Natural killer cell (primary cell): Measurements from ENCODE around the gene ZDHHC19. TPM values are rescaled to one million over a fixed set of nuclear protein-coding genes. Genes with fewer than 3 reads are reported as not detected.

Source experiments
- ATAC-seq, 3 donors: fragments of 150-1000 bp in 2 of 3; fragments of 200-7000 bp in 1 of 3; cut with Tn5 transposase; 1 replicate in 1 of 3; 2 replicates in 2 of 3; pipeline ENCODE4 v1.10.0; 2021; ENCODE audit warnings: mild to moderate bottlenecking in 2 of 3, moderate library complexity in 2 of 3
- DNase-seq, 2 donors: peaks; one replicate each; pipeline versions ENCODE4 v3.0.0 to v3.0.0-alpha.2; 2013 to 2021; ENCODE audit warnings: mixed read lengths in 1 of 2
- H3K27ac ChIP-seq: one replicate; pipeline ENCODE4 v1.5.1; 2013; ENCODE audit warnings: mild to moderate bottlenecking, low read length
- H3K27me3 ChIP-seq: one replicate; pipeline ENCODE4 v1.6.1; 2013; ENCODE audit warnings: low read length; ENCODE audit not compliant: control insufficient read depth, insufficient read depth
- H3K36me3 ChIP-seq: one replicate; pipeline ENCODE4 v1.6.1; 2013; ENCODE audit warnings: low read length; ENCODE audit not compliant: control insufficient read depth, insufficient read depth
- H3K4me1 ChIP-seq: one replicate; pipeline ENCODE4 v1.6.1; 2013; ENCODE audit warnings: low read length; ENCODE audit not compliant: control insufficient read depth, insufficient read depth
- H3K4me3 ChIP-seq: one replicate; pipeline ENCODE4 v1.5.1; 2013; ENCODE audit warnings: low read length
- H3K9me3 ChIP-seq: one replicate; pipeline ENCODE4 v1.6.1; 2013; ENCODE audit warnings: low read length; ENCODE audit not compliant: control insufficient read depth, insufficient read depth
- H3K27ac Mint-ChIP-seq, 2 donors: one replicate each; pipeline ENCODE4 v1.8.0; 2022; ENCODE audit warnings: mild to moderate bottlenecking in 2 of 2, mixed read lengths in 2 of 2, moderate library complexity in 1 of 2
- H3K27me3 Mint-ChIP-seq, 2 donors: one replicate each; pipeline ENCODE4 v1.8.0; 2022; ENCODE audit warnings: low read depth in 2 of 2, mixed read lengths in 2 of 2
- H3K36me3 Mint-ChIP-seq: one replicate; pipeline ENCODE4 v1.8.0; 2022; ENCODE audit warnings: mixed read lengths
- H3K4me1 Mint-ChIP-seq, 2 donors: one replicate each; pipeline ENCODE4 v1.8.0; 2022; ENCODE audit warnings: mixed read lengths in 2 of 2
- H3K4me3 Mint-ChIP-seq: one replicate; pipeline ENCODE4 v1.8.0; 2022; ENCODE audit warnings: mild to moderate bottlenecking, moderate library complexity, mixed read lengths
- H3K9me3 Mint-ChIP-seq, 2 donors: one replicate each; pipeline ENCODE4 v1.8.0; 2022; ENCODE audit warnings: mixed read lengths in 2 of 2
- CTCF ChIP-seq: fragments of 200-600 bp; IDR thresholded peaks from one replicate; pipeline ENCODE4 v1.8.0; 2022; ENCODE audit warnings: antibody characterized with exemption
- WGBS: methylation state at CpG from one replicate; pipeline ENCODE4 v1.1.7; 2013; ENCODE audit warnings: missing lambda C conversion rate; ENCODE audit not compliant: insufficient coverage; 5-methylcytosine and 5-hydroxymethylcytosine counted together
- intact Hi-C: fragments of 100-400 bp; cut with micrococcal nuclease; formaldehyde crosslinking; loops from one replicate; pipeline ENCODE4 v1.14.2; 2022
- total RNA-seq, 4 donors: library from RNA; stranded (reverse); fragments of 120-200 nt in 1 of 4; gene quantifications; one replicate each; pipeline versions ENCODE4 v1.2.3 to v1.2.4, GENCODE V29; 2013 to 2022

The ZDHHC19 gene, protein sequence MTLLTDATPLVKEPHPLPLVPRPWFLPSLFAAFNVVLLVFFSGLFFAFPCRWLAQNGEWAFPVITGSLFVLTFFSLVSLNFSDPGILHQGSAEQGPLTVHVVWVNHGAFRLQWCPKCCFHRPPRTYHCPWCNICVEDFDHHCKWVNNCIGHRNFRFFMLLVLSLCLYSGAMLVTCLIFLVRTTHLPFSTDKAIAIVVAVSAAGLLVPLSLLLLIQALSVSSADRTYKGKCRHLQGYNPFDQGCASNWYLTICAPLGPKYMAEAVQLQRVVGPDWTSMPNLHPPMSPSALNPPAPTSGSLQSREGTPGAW
- total RNA-seq: not detected
- 0.43 TPM for total RNA-seq (2013)

GRCh38 chr3:196210673-196211556 lies at the start of gene ZDHHC19:
ZDHHC19 (minus strand) TSS chr3:196211400; CDS start chr3:196211315, 85 bp downstream.
- WGBS: 84% methylated on average over 21 of the region's 23 CpGs
- Mint-ChIP-seq H3K9me3 (no peaks in the 10 kb centered on the region), H3K4me3 (no peak within 1 kb of the TSS), H3K27me3 (no peaks in the 10 kb centered on the region), H3K27ac (no peak within 1 kb of the TSS), H3K4me1 (peaks cover 5 to 12% of the 10 kb centered on the region in 2 donors), H3K36me3 (no peaks in the 10 kb centered on the region)
- Histone ChIP-seq H3K4me1 (peaks cover 14% of the 10 kb centered on the region), H3K27ac (no peak within 1 kb of the TSS), H3K9me3 (no peaks in the 10 kb centered on the region), H3K4me3 (no peak within 1 kb of the TSS), H3K36me3 (no peaks in the 10 kb centered on the region), H3K27me3 (no peaks in the 10 kb centered on the region)
- DNase-seq (no peak), ATAC-seq (no peak)
- intact Hi-C loops: no loop called here
- TF ChIP-seq CTCF: no peak

GRCh38 chr3:196260784-196261183 lies 49.6 kb upstream of the ZDHHC19 start:
- DNase-seq: no peak
- intact Hi-C loops: no loop called here
- Mint-ChIP-seq H3K4me1 (peaks cover 16 to 22% of the 10 kb centered on the region in 2 donors), H3K4me3 (no peak overlapping the region), H3K27me3 (no peaks in the 10 kb centered on the region), H3K36me3 (peaks cover 10% of the 10 kb centered on the region), H3K9me3 (no peaks in the 10 kb centered on the region), H3K27ac (no peak overlapping the region)
- no peak for ATAC-seq
- Histone ChIP-seq H3K36me3 (peaks cover 19% of the 10 kb centered on the region), H3K9me3 (no peaks in the 10 kb centered on the region), H3K27me3 (no peaks in the 10 kb centered on the region), H3K4me1 (no peaks in the 10 kb centered on the region), H3K4me3 (no peak overlapping the region), H3K27ac (no peak overlapping the region)
- TF ChIP-seq CTCF: no peak
- WGBS: 95% methylated on average over 3 of the region's 4 CpGs

DNA sequence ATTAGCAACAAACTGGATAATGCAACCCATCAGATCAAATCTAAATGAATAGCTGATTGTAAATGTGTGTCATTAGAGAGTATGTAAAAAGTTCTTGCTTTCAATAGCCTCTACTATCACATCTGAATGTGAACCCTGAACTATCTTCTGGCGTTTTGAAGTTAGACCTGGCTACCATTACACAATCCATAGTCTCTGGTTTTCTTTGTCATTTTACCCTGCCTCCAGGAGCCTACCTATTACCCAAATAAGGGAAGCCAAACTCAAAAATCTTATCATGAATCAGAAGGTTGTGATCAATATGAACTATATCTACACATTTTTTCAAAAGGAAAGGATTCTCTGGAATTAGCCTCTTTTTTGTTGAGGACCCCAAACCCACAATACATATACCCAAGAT lies 44.6 kb upstream of the ZDHHC19 start:
- peaks cover 2% of the 10 kb centered on the region for H3K36me3 Mint-ChIP-seq
- H3K27me3 Mint-ChIP-seq: no peaks in the 10 kb centered on the region

More for the DNA sequence above, 44.6 kb upstream of the ZDHHC19 start:
- no peak for TF ChIP-seq CTCF
- no peaks in the 10 kb centered on the region for H3K9me3 Mint-ChIP-seq
- H3K27ac Mint-ChIP-seq: no peak overlapping the region
- 94% methylated on average over 1 of the region's 1 CpG for WGBS
- H3K4me1 ChIP-seq: no peaks in the 10 kb centered on the region
- peaks cover 24% of the 10 kb centered on the region for H3K36me3 ChIP-seq
- H3K27ac ChIP-seq: no peak overlapping the region
- ATAC-seq: no peak
- DNase-seq: no peak
- no peaks in the 10 kb centered on the region for H3K9me3 ChIP-seq
- peaks cover 7 to 9% of the 10 kb centered on the region in 2 donors for H3K4me1 Mint-ChIP-seq
- intact Hi-C loops: loop anchor here (10.0 kb wide), 1 partner anchor 429 kb away; no protein-coding TSS in a partner anchor
- no peak overlapping the region for H3K4me3 Mint-ChIP-seq
- H3K27me3 ChIP-seq: no peaks in the 10 kb centered on the region
- H3K4me3 ChIP-seq: no peak overlapping the region
